MG63 (cell line): Measurements from ENCODE around the gene SDC4. TPM values are rescaled to one million over a fixed set of nuclear protein-coding genes. Genes with fewer than 3 reads are reported as not detected.

Experiments used
- DNase-seq: peaks from one replicate; pipeline ENCODE4 v3.0.0-alpha.2; 2020
- H3K27me3 ChIP-seq: fragments of 250-450 bp; sonication (Bioruptor Pico); 2 replicates; pipeline ENCODE4 v1.5.1; 2020; ENCODE audit warnings: mild to moderate bottlenecking, moderate library complexity
- H3K36me3 ChIP-seq: fragments of 250-450 bp; sonication (Bioruptor Pico); 2 replicates; pipeline ENCODE4 v1.5.1; 2020; ENCODE audit warnings: mild to moderate bottlenecking, moderate library complexity
- H3K4me3 ChIP-seq: fragments of 250-450 bp; sonication (Bioruptor Pico); 2 replicates; pipeline ENCODE4 v1.5.1; 2020; ENCODE audit warnings: mild to moderate bottlenecking, moderate library complexity
- H3K9me3 ChIP-seq: fragments of 250-450 bp; sonication (Bioruptor Pico); 2 replicates; pipeline ENCODE4 v1.5.1; 2020; ENCODE audit warnings: mild to moderate bottlenecking, moderate library complexity
- total RNA-seq: library from RNA; depleted of rRNA; stranded (reverse); fragments of >200 nt; shearing (Covaris generic); gene quantifications from 2 replicates; pipeline ENCODE4 v1.2.3, GENCODE V29; 2014; ENCODE audit warnings: low replicate concordance

SDC4 gene
- total RNA-seq, 1 experiment from 2014 or later = 214 TPM

DNA sequence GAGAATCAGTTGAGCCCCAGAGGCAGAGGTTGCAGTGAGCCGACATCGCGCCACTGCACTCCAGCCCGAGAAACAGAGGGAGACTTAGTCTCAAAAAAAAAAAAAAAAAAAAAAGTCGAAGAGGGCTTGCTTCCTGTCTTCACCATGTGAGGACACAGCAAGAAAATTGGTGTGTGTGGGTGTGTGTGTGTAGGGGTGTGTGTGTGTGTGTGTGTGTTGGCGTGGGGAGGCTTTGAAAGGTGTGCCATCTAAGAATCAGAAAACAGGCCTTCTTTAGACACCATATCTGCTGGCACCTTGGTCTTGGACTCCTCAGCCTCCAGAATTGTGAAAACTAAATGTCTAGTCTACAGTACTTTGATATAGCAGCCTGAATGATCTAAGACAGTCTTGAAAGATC lies 48.4 kb downstream of the SDC4 start:
- DNase-seq = no peak
- Histone ChIP-seq H3K27me3 (no peaks in the 10 kb centered on the region), H3K36me3 (no peaks in the 10 kb centered on the region), H3K4me3 (no peak overlapping the region), H3K9me3 (peaks cover 5% of the 10 kb centered on the region; the same call in 1 of the 2 replicates)

DNA sequence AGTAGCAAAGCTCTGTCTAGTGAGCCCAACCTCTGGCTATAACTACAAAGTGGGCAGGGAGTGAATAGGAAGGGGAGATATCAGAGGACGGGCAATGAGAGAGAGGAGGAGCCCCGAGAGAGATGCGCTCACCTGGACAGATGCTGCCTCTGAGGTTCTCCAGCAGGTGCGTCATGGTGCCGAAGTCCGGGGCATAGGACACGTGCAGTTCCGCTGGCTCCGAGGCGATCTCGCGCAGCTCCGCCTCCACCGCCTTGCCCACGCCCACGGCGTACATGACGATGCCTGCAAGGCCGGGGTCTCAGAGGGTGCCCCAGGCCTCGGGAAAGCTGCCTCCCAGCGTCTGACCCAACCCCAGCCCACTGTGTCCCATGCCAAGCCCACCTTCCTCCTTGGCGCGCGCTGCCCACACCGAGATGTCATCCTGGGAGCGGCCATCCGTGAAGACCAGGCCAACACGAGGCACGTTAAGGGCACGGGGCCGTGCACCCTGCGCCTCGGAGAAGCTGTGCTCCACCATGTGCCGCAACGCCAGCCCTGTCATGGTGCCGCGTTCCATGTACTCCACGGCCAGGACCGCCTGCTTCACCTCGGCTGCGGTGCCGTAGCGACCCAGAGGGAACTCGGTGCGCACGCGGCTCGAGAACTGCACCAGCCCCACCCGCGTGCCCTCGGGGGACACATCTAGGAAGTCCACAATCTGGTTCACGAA lies 50.3 kb downstream of the SDC4 start:
- Histone ChIP-seq H3K9me3 (peaks cover 6% of the 10 kb centered on the region; the same call in 1 of the 2 replicates), H3K36me3 (no peaks in the 10 kb centered on the region), H3K4me3 (no peak overlapping the region), H3K27me3 (no peaks in the 10 kb centered on the region)
- DNase-seq = no peak

DNA sequence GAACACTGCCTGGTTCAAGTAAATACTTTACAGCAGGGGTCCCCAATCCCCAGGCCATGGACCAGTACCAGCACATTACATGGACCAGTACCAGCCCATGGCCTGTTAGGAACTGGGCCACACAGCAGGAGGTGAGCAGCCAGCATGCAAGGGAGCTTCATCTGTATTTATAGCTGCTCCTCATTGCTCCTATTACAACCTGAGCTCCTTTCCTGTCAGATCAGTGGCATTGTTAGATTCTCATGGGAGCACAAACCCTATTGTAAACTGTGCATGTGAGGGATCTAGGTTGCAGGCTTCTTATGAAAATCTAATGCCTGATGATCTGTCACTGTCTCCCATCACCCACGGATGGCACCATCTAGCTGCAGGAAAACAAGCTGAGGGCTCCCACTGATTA lies 53.6 kb downstream of the SDC4 start:
- Histone ChIP-seq H3K4me3 (no peak overlapping the region), H3K27me3 (no peaks in the 10 kb centered on the region), H3K36me3 (no peaks in the 10 kb centered on the region), H3K9me3 (peaks cover 6% of the 10 kb centered on the region; the same call in 1 of the 2 replicates)
- DNase-seq = no peak

DNA sequence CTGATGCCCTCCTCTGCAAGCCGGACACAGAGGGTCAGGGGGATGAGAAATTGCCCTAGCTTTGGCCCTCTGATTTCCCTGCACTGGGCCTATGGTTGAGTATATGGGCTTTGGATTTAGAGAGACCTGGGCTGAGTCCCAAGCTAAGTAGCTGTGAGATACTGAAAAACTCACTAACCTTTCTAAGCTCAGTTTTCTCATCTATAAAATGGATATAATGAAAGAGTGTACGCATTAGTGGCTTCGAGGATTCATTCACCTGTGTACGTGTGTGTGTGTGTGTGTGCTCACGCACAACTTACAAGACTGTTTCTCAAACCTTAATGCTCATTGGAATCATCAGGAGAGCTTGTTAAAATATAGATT lies 54.2 kb downstream of the SDC4 start:
- Histone ChIP-seq H3K4me3 (peak overlapping the region; percentile 58), H3K9me3 (peaks cover 6% of the 10 kb centered on the region; the same call in 1 of the 2 replicates), H3K36me3 (no peaks in the 10 kb centered on the region), H3K27me3 (no peaks in the 10 kb centered on the region)
- DNase-seq = no peak

DNA sequence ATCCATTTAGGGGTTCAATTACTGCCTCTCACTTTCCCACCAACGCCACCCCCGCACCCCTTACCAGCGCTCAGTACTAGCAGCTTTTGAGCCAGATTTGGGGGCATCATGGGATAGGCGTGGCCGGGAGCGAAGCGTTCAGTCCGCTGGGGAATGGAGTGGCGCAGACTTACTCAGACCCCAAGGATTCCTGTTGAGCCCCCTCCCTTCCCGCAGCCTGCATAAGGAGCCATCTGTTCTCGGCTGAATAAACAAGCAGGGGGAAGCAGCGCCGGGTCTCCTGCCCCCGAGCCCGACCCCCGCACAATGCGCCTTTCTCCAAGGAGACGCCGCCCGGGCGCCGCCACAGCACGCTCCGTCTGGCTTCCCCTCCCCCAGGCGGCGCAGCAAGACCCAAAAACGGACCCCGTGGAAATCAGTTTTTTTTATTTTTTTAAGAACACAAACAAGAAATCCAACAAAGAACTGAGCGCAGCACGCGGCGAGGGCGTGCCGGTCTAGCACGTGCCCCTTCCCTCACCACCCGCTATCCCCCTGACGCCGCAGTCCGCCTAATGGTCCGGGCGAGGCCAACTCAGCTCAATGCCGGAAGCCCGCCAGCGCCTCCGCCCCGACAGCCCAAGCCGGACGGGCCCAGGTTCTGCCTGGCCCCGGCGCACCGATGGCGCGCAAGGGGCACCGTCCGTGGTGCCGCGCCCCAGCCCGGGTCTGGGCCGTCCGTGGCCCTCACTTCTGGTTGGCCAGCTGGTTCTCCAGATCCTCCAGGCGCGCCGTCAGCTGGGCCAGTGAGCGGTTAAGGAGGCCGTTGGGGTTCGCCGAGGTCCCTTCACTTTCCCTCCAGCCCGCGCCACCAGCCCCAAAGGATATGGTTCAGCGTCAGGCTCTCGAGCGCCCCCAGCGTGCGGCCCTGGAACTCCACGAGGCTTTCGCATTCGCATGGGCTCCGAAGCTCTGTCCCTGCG lies 54.9 kb downstream of the SDC4 start:
- H3K27me3 ChIP-seq = no peaks in the 10 kb centered on the region
- H3K36me3 ChIP-seq = no peaks in the 10 kb centered on the region
- H3K9me3 ChIP-seq = peaks cover 6% of the 10 kb centered on the region; the same call in 1 of the 2 replicates
- DNase-seq = peak; percentile 88
- peak overlapping the region; percentile 58 for H3K4me3 ChIP-seq

DNA sequence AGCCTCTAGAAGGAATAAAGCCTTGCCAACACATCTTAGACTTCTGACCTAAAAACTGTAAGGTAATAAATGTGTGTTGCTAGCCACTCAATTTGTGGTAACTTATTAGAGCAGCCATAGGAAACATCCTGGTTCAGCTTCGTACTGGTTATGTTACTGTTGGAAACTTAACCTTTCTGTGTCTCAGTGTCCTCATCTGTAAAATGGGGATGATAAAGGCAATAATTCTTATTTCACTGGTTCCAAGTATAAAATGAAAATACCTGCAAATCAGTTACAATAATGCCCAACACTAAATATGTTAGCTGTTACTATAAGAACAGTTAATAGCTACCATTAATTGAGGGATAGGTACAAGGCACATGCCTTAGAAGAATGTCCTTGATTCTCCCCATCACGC lies 55.9 kb downstream of the SDC4 start:
- Histone ChIP-seq H3K4me3 (no peak overlapping the region; the same call in 1 of the 2 replicates), H3K36me3 (no peaks in the 10 kb centered on the region), H3K9me3 (peaks cover 6% of the 10 kb centered on the region; the same call in 1 of the 2 replicates), H3K27me3 (no peaks in the 10 kb centered on the region)
- DNase-seq = no peak

DNA sequence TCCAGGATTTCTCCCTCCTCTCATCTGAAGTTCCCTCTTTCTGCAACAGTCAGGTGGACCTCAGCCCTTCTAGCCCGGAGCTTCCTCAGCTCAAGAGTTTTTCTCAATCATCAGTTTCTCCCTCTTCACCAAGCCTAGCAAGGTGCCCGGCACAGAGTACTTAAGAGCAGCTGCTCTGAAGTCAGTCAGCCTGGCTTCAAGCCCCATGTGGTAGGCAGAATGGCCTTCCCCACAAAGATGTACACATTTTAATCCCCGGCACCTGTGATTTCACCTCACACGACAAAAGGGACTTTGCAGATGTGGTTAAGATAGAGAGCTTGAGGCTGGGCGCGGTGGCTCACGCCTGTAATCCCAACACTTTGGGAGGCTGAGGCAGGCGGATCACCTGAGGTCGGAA lies 56.7 kb downstream of the SDC4 start:
- Histone ChIP-seq H3K27me3 (no peaks in the 10 kb centered on the region), H3K4me3 (no peak overlapping the region), H3K9me3 (peaks cover 6% of the 10 kb centered on the region; the same call in 1 of the 2 replicates), H3K36me3 (no peaks in the 10 kb centered on the region)
- DNase-seq = no peak

DNA sequence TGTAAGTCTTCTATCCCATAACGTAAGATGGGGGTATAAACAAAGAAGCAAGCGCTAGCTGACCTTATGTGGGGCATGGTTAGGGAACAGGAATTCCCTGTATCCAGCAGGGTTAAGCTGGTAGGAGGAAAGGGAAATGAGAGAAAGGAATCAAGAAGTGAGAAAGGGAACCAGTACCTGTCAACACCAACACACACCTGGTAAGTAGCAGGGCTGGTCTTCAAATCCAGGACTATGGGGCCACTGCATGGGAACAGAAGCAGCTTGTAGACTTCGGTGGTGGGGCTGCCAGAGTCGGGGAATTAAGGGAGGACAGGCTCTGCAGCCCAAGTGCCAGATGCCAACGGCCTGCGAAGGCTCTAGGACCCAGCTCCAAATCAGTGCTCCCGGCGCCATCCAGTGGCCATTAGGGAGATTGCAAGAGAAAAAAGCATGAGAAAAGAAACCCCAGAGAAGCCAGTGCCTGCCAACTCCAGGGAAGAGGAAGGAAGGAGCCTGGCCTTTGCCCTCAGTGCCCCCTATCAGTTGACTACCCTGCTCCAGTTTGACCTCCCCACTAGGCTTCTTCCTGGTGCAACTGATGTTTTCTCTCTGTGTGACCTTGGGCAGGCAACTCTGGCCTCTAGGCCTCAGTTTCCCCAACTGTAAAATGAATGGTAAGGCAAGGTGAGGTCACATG lies 57.4 kb downstream of the SDC4 start:
- DNase-seq = peak; percentile 82

DNA sequence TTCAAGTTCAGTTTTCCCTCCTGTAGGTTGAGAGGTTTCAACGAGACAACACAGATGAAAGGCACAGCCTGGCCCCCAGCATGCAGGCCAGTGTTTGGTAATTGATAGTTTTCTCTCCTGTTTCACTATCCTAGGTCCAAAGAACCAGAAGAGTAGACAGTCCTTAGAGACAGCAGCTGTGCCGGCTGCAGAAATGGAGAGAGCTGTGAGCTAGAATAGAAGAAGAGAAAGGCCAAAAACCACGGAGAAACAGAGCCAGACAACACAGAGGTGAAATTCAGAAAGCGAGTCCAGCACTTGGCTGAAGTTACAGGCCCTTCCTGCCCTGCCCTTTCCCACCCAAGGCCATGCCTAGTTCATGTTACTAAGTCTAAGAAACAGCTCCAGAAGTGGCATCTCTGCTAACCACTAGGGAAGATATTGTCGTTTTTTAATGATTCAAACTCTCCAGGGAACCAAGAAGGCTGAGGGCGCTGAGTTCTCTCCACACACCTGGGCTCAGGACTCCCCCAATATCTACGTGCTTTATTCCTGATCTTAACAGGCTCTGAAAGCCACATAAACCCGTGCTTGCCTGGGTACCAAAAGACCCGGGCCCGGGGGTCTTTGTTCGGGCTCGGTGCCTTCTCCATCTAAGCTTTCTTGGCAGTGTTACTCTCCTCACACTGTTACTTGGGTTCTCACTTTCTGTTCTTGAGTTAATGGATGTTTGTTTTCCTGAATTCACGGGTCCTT lies 58.1 kb downstream of the SDC4 start:
- DNase-seq = peak; percentile 32
- Histone ChIP-seq H3K36me3 (no peaks in the 10 kb centered on the region), H3K27me3 (no peaks in the 10 kb centered on the region), H3K9me3 (peaks cover 4% of the 10 kb centered on the region; the same call in 1 of the 2 replicates), H3K4me3 (no peak overlapping the region)

More for the DNA sequence above, 57.4 kb downstream of the SDC4 start:
- peaks cover 6% of the 10 kb centered on the region; the same call in 1 of the 2 replicates for H3K9me3 ChIP-seq
- no peak overlapping the region for H3K4me3 ChIP-seq
- no peaks in the 10 kb centered on the region for H3K27me3 ChIP-seq
- H3K36me3 ChIP-seq = no peaks in the 10 kb centered on the region

DNA sequence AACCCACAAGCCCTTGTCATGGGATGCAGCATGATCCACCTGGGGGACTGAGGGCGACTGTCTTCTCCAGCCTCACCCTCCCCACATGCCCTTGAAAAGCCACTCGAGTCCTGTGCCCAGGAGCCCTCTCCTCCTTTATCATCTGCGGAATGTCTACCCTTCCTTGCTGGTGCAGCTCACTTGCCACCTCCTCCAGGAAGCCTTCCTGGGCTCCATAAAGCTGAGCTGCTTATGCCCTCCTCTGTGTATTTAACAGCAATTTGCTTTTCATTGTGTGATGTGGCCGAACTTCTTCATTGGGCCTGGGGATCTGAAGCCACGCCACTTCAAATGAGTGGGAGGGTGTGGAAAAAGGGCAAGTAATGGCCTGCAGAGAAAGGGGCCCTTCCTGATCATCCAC lies 59.4 kb downstream of the SDC4 start:
- H3K4me3 ChIP-seq = no peak overlapping the region
- H3K36me3 ChIP-seq = no peaks in the 10 kb centered on the region
- no peaks in the 10 kb centered on the region for H3K9me3 ChIP-seq
- H3K27me3 ChIP-seq = no peaks in the 10 kb centered on the region
- DNase-seq = no peak

DNA sequence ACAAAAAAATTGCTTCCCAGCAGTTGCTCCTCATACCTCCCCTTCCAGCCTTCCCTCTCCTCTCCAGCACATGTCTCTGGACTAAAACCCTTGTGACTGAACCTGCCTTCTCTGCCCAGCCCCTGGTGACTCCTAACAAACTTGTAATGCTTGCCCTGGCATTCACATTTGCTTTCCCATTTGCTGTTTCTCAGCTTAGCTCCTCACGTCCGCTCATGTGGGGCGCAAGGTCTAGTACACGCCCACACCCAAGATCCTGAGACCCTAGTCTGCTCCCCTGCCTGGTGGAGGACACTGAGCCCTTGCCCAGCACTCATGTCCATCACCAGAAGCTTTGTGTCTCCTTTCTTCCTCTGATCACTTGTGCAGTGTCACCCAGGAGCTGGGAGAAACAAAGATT lies 59.8 kb downstream of the SDC4 start:
- no peaks in the 10 kb centered on the region for H3K9me3 ChIP-seq
- DNase-seq = no peak
- H3K36me3 ChIP-seq = no peaks in the 10 kb centered on the region
- no peaks in the 10 kb centered on the region for H3K27me3 ChIP-seq
- no peak overlapping the region for H3K4me3 ChIP-seq

DNA sequence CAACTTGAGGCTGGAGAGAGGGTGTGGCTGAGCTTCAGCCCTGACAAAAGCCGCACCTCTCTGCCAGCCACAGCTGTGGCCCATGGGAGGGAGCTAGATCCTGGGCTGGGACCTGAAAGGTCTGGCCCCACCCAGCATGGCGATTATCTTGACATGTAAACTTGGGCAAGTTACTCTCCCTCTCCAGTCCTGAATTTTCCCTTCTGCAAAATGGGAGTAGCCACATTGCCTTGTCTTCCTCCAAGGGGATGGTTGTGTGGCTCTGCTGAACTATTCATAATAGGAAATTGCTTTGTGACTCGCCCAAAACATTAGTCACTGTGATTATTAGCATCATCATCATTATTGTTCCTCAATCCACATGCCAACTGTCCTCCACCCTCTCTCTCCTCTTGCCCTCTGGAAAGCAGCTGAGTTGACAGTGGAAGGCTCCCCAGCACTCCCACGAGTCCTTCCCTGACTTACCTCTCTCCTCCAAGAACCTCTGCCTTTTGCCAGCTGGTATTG lies 64.6 kb downstream of the SDC4 start:
- Histone ChIP-seq H3K4me3 (no peak overlapping the region), H3K9me3 (no peaks in the 10 kb centered on the region), H3K36me3 (no peaks in the 10 kb centered on the region), H3K27me3 (no peaks in the 10 kb centered on the region)
- peak; percentile 48 for DNase-seq

DNA sequence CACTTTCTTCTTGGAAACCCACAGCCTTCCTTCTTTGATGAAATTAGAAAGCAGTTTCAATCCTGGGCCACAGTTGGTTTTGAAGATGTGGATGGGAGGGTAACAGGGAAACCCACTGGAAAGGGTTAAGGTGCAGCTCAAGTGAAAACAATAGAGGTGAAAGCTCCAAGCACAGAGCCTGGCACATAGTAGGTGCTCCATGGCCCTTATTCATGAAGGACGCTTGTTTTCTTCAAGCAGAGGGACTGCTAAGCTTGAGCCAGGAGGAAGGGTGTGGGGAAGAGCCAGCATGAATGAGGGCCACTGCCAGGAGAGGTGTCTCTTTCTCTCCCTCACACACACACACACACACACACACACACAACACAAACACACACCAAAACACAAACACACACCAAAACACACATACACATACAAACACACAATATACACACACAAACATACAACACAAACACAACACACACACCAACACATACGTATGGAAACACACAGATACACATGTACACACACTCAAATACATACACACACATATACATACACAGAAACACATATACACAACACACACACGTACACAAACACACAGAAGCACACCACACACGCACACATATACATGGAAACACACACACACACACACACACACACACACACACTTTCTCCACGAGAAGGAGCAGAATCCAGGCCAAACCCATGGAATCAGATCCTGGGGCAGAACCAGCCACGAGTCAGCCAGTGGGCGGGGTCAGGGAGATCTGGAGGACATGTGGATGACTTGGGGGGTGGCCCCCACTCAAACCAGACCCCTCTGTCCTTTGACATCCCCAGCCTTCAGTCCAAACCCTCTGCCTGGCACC lies 65.3 kb downstream of the SDC4 start:
- no peak overlapping the region for H3K4me3 ChIP-seq
- H3K27me3 ChIP-seq = no peaks in the 10 kb centered on the region
- no peaks in the 10 kb centered on the region for H3K36me3 ChIP-seq
- H3K9me3 ChIP-seq = no peaks in the 10 kb centered on the region
- DNase-seq = peak; percentile 65

DNA sequence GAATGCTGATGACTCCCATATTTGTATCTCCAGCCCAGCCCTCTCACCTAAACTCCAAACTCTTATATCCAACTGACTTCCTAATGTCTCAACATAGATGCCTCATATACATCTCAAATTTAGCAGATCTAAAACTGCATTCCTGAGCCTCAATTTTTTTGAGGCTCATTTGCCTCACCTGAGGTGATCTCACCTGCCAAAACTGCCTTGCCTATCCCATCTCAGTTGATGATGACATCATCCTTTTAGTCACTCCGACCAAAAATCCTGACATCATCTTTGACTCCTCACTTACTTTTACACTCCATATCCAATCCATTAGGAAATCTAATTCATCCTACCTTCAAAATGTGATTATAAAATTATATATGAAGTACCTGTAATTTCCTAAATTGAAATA lies 68.2 kb downstream of the SDC4 start:
- Histone ChIP-seq H3K27me3 (0 out of 2 replicates have a peak, but pooled peaks cover 4% of the 10 kb centered on the region), H3K4me3 (no peak overlapping the region), H3K36me3 (no peaks in the 10 kb centered on the region), H3K9me3 (no peaks in the 10 kb centered on the region)
- no peak for DNase-seq

DNA sequence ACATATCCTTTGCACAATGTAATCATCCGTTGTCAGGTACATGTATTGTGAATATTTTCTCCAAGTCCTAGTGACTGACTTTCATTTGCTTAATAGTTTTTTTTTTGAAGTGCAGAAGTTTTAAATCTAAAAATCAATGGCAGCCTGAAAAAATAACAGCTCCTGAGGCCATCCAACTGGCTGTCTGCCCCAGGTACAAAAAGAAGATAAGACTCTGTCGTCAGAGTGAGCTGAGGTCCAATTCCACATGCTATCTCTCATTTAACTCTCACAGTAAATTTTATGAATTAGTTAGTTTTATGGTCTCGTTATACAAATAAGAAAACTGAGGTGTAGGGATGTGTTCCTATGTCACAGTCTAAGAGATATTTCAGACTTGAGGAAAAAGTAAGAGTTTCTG lies 72.9 kb downstream of the SDC4 start:
- H3K27me3 ChIP-seq = 0 out of 2 replicates have a peak, but pooled peaks cover 4% of the 10 kb centered on the region
- no peak for DNase-seq
- no peaks in the 10 kb centered on the region for H3K36me3 ChIP-seq
- H3K9me3 ChIP-seq = no peaks in the 10 kb centered on the region
- no peak overlapping the region for H3K4me3 ChIP-seq
